Amniotic stem cell (primary cell): ENCODE data around the gene PLXNA2.

ENCODE experiments used
- DNase-seq: peaks from one replicate; lab custom pipeline; 2025; lab: John Stamatoyannopoulos, UW

The PLXNA2 gene

DNA sequence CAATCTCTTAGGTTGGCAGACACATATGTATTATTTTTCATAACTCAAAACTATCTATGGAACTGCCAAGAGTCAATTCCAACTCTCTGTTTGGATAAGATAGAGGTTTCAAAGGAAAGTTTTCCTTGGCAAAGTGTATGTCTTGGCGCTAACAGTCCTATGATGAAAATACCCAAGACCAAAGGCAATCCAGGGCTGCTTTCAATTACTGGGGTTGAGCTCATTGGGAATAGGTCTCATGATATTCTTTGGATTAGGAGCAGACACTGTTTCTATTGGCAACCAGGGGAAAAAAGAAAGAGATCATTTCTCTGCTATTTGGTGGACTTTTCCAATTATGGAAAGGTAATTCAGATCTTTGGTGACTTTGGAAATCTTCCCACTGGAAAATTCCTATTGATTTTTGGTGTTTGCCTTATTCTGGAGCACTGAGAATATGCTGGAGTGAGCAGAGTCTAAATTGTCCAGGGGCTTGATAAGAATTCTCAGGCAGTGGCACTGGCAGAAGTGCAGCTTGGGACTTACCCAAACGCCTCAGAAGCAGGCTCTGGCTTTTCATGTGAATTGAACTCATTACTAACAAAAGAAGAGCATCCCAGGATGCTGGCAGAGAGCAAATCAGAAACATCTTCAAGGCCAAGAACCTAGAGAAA, 20.4 kb upstream of the PLXNA2 start:
- DNase-seq, result no peak

DNA sequence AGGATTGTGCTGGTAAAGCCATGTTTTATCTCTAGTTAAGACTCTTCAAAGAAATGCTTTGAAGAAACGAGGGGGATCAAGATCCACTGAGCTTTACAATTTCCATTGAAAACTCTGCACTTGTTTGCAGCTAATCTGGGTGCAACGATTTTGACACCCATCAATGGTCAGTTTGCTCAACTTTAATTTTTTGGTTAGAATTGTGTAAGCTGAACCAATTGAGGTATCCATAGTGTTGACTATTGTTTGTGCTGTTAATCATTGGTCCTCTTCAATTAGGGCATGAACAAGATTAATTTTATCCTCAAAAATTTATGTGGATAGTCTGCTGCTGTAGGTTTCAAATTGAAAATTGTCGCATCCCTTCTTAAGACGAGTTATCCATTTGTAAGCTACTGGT, 17.7 kb upstream of the PLXNA2 start:
- DNase-seq, result no peak

- DNase-seq, result no peak
Measured at GRCh38 chr1:208258277-208258676, 14.1 kb upstream of the PLXNA2 start.

DNA sequence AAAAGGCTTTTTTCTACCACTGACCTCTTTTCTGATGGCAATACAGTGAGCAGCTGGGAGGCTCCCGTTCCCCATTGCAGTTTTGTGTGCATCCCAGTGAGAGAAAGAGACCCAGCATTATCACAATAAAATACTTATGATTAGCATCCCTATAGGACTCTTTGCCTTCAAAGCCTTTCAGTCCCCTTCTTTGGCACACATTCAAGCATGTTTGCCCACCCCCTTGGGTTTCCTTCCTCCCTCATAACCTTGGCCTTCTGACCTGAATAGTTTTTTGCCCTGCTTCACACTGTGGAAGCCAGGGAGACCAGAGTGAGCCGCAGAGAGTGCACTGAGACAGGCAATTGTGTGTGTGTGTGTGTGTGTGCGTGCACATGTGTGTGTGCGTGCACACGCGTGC, 13.2 kb upstream of the PLXNA2 start:
- DNase-seq, result no peak

GRCh38 chr1:208256556-208256955, 12.4 kb upstream of the PLXNA2 start:
- DNase-seq, result no peak

DNA sequence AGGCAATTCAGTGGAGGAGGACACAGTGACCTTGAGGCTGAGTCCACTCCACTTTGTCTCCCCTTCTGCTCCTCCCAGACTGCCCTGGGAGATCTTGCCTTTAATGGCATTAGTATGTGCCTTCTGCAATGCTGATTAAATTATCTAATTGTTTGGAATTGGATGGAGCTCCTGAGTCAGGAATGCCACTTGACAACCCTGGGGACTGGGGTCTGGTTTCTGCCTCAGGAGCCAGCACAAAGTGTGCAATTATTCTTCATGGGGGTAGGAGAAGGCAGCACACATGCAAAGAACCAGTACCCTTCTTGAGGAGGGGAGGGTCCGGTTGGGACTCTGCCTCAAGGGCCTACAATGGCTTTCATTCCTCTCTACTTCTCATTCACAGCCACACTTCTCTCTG, 11.9 kb upstream of the PLXNA2 start:
- no peak for DNase-seq

DNA sequence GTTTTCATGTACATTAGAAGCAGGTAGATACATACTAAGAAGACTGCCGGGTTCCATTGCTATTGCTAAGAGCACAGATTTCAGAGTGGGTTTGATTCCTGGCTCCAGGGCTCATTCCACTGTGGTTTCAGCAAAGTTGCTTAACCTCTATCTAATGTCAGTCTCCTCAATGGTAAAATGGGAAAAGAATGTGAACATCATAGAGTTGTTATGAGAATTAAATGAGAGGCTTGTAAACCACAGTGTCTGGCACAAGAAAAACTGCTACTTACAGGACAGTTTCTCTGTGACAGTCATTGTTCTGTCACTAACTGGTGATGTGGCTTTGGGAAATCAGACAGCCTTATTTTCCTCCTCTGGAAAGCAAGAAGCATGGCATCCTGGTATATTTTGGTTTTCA, 10.7 kb upstream of the PLXNA2 start:
- peak; percentile 57 for DNase-seq

- no peak for DNase-seq
Measured at GRCh38 chr1:208254376-208254775, 10.2 kb upstream of the PLXNA2 start.

DNA sequence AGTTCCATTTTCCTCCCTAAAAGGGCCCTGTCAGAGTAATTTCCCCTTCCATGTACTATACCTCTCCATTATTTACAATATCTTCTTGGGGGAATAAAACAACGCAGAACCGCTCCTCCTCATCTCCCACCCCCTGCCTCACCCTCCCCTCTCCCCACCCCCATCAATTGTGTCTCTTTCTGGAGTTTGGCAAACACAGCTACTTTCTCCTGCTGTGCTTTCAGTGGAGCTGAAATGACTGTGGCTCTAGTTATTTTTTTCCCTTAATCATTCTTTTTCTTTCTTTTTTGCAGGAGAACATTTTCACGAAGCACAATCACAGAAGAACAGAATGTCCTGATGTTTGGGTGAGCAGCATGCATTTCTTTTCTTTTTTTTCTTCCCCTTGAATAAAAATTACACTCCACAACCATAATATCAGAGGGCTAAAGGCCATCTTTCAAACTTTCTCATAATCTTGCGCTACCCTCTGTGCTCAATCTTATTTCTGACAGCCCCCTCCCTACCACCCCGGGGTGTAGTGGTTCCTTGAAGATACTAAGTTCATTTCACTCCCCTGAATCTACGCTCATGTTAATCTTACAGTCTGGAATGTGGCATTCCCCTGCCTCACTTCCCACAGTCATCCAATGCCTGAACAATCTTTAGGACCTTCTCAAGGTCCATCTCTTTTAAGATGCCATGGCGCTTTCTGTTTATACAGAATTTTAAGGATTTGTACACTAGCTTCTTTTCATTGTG, 8.8 kb upstream of the PLXNA2 start:
- no peak for DNase-seq

GRCh38 chr1:208251911-208252835, 8.0 kb upstream of the PLXNA2 start:
- no peak for DNase-seq

- no peak for DNase-seq
Measured at GRCh38 chr1:208251015-208251414, 6.8 kb upstream of the PLXNA2 start.

DNA sequence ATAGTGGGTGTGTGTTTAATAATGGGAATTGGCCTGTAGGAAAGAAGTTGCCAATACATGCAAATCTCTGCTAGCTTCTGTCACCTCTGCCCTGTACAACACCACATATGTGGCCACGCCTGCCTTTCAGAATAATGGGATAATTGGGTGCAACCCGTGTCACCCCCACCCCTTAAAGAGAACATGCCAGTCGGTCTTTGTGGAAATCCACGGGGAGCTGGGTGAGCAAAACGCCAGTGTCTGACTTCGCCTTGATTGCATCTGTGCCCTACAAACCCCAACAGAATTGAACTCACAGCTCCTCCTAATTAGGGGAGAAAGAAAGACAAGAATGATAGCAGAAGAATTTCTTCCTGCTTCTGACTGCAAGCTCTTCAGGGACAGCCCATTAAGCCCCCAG, 6.4 kb upstream of the PLXNA2 start:
- DNase-seq, result no peak

DNA sequence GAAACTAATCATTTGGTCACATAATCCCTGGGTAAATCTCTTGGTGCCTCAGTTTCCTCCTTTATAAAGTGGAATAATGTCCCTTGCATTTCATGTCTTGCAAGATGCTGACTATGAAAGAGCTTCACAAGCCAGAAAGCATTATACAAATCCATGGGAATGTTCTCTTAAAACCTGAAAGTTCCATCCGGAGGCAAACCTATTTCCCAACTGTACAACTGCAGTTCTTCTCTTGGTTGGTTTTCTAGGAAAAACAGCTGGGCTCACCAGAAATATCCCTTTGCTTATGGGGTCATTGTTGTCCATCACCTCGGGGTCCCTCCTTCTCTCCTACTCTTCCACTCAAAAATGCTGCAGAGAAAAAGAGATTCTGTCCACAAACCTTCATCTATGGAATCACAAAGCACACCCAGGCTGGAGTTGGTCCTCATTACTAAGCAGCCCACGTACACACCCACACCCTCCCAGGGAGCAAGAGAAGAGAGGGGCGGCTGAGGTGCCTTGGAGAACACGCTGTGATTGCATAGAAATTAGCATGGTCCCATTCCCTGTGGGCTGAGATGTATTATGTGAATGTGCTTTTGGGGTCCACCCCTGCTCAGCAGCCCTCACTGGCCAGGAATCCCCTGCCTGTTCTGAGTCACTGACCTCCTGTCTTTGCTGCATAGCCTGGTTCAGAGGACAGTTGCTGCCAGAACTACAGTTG, 5.0 kb upstream of the PLXNA2 start:
- no peak for DNase-seq

GRCh38 chr1:208248307-208248801, 4.2 kb upstream of the PLXNA2 start:
- DNase-seq, result no peak

DNA sequence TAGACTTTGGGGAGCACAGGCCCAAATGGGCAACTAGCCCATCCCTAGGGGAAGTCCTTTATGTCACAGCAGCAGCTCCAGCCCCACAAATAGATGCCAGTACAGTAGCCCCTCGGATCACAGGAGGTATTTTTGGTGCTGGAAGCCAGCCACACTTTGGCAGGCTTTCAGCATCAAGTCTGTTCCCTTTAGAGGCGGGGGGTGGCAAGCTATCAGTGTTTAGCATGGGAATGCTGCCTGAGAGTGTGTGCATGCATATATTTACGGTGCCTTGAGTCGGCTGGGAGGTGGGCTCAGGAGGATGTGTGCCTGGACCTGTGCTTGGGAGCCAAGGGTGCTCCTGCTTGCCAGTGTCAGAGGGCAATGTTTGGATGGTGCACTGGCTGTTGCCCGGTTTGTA, 3.5 kb upstream of the PLXNA2 start:
- DNase-seq, result no peak

DNA sequence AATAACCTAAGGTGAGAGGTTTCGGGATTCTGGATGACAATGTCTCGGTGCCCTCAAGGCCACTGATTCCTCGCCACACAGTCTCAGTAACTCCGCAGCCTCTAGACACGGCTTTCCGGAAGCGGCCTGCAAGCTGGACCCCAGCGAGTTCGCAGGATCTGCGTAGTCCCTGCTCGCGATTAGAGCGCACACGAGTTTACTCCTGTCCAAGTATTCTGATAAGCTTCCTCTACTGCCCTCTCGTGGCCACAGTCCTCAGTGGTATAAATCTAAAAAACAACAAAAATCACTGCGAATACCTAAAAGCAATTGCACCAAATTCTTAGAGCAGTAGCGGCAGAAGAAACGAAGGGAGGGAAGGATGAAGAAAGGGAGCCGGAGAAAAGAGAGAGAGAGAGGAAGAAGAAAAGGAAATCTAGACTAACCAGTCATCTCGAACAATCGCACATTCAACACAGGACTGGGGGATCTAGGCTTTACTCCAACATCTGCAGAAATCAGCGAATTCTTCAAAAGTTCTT, 1.1 kb upstream of the PLXNA2 start:
- peak; percentile 95 for DNase-seq

GRCh38 chr1:208243527-208243966, 637 bp downstream of the PLXNA2 start:
- DNase-seq, result no peak

DNA sequence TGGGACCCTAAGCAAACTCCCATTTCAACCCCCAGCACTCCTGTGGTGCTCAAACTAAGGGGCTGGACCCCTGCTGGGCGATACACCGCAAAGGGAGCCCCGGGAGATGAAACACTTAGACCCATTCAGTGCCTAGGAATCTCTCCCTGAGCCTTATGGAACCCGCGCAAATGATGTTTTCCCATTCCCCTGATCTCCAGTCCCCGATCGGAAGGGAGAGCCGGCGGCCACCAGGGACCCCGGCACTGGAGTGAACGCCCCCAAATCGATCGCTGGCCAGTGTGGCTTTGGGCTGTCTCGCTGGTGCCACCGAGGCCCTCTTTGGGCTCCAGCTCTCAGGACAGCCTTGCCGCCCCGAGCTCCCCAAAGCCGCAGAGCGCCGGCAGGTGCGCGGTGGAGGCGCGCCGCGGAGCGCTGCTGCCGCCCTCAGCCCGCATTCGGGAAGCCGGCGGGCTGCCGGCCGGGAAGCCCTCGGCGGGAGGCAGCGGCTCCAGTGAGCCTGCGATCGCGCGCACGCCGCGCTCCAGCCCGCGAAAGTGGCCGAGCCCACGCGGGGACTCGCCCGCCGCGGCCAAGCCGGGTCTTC, 1.1 kb downstream of the PLXNA2 start:
- DNase-seq, result no peak

- no peak for DNase-seq
Measured at GRCh38 chr1:208242146-208242545, 2.0 kb downstream of the PLXNA2 start.

GRCh38 chr1:208241512-208241911, 2.7 kb downstream of the PLXNA2 start:
- no peak for DNase-seq

DNA sequence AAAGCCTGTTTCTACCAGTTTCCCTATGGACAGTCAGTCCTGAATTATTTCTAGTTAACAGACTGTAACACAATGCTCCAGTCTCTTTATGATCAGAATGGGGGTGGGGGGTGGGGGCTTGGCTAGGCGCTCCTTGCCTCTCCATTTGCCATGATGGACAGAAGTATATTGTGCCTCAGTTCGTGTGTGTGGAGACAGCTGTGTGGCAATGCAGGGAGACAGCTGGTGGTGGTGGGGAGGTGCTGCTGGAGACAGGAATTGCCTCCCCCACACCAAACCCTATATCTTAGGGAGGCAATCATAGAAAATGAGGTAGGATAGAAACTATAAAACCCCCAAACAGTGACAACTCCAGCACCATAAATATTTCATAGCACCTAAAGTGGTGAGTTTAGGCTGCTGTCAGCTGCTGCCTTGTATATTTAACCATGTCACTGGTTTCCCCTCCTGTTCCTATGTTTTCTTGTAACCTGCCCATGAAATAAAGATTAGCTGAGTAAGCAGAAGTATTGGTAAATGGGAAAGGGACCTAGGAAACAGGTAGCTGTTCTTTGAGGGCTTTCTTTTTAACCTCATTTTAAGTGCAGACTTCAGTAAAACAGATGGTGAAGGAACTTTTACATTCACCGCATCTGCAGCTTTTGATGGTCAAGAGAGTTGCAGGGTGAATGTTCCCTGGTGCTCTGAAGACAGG, 3.4 kb downstream of the PLXNA2 start:
- DNase-seq, result no peak
